GM19240 (cell line): ENCODE measurements around the gene CRHR1.

Experiments
- DNase-seq: peaks from one replicate; pipeline ENCODE4 v3.0.0; 2011; ENCODE audit warnings: low spot score; ENCODE audit not compliant: insufficient read length

The CRHR1 gene

GRCh38 chr17:45820052-45820780, 36.1 kb downstream of the CRHR1 start:
- no peak for DNase-seq

GRCh38 chr17:45821147-45821546, 37.0 kb downstream of the CRHR1 start:
- DNase-seq = no peak

DNA sequence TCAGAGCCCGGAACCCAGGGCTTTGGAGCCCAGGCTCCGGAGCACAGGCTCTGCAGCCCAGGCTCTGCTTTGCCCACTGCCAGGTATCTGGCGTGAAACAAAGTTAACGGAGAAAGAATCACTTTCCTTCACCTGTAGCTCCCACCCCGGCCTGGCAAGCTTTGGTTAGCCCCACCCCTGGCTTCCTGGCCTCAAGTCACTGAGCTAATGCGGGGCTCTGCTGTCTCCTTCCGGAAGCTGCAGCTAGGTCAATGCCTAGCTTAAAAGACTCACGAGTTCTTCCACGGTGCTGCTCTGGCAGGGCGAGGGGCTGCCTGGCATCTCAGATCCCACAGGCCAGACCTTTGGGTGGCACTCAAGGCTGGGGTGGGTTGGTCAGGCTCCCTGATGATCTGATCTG, 39.5 kb downstream of the CRHR1 start:
- no peak for DNase-seq

DNA sequence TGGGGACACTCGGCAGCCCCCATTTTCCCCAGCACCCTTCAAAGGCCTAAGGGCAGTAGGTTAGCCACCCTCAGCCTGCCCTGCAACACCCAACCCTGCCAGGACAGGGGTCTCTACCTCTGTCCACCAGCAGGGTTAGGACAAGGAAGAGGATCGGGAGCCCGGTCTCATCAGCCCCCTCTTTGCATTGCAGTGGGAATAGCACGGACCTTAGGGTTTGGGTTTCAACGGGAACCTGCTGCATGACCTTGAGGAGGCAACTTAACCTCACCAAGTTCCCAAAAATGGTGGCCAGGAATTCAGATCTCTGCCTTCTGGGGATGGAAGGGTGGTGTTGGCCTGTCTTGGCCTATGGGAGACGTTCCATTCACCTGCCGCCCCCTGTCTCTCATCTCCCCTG, 40.4 kb downstream of the CRHR1 start:
- no peak for DNase-seq

GRCh38 chr17:45824901-45825492, 40.9 kb downstream of the CRHR1 start:
- no peak for DNase-seq

GRCh38 chr17:45825792-45826191, 41.7 kb downstream of the CRHR1 start:
- no peak for DNase-seq

DNA sequence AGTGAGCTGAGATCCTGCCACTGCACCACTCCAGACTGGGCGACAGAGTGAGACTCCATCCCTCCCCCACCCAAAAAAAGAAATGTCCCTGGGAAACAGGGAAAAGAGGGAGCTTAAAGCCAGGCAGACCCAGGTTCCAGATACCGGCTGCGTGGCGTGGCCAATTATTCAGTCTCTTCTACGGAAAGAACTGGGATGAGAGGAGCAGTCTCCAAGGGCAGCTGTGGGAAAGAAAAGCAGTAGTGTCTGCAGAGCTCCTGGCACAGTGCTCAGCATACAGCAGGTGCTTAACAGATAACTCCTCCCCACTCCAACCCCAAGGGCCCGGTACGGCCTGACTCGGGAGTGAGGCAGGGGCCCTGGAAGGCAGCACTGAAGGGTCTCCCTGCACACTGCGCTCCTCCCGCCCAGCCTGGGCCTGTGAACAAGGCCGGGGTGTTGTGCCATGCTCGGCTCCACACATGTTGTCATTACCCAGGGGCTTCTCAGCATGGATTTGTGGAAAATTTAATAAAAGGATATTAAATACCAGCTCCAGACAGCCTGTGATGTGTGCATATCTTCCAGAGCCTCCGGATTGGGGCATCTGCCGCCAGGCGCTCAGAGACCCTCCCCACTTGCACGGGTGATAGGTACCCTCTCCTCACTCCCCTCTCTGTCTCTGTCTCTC, 42.9 kb downstream of the CRHR1 start:
- DNase-seq = no peak

GRCh38 chr17:45828171-45828570, 44.1 kb downstream of the CRHR1 start:
- no peak for DNase-seq

GRCh38 chr17:45828582-45829133, 44.5 kb downstream of the CRHR1 start:
- DNase-seq = no peak

DNA sequence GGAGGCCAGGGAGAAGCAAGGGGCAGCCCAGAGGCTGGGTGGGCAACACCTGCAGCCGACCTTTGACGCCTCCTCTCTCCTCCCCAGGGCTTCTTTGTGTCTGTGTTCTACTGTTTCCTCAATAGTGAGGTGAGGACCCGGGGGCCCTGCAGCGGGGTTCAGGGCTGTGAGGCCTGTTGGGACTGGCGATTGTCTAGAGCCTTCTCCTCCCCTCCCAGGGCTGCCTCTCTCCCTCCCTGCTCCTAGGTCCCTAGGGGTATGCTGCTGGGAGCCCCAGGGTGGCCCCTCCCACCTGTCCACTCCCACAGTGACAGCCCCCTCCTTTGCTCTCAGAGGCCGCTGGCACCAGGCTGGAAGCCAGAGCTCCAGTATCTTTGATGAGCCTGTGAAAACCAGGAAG, 49.8 kb downstream of the CRHR1 start:
- no peak for DNase-seq

DNA sequence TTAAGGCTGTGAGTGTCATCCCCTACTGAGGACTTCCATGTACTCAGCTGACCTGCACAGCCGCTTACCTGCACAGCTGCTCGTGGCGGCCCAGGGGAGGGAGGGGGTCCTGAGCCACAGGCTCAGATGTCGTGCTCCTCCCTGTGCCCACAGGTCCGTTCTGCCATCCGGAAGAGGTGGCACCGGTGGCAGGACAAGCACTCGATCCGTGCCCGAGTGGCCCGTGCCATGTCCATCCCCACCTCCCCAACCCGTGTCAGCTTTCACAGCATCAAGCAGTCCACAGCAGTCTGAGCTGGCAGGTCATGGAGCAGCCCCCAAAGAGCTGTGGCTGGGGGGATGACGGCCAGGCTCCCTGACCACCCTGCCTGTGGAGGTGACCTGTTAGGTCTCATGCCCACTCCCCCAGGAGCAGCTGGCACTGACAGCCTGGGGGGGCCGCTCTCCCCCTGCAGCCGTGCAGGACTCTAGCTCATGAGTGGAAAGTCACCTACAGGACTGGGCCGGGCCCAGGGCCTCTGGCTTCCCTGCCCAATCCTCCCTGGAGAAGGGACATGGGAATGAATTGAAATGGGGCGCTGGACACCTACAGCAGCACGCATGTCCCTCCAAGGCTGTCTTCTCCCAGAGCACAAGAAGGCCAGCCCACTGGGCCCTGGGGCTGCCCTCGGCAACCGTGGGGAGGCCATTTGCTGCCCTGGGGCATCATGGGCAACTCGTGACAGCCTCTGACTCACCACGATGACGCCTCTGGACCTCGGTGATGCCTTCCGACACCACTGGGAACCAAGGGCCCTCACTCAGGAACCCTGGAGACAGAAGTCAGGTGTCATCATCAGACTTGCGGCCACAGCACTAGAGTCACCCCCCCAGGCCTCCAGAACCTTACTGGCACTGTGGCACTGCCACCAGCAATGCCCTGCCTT, 50.6 kb downstream of the CRHR1 start:
- DNase-seq = no peak

GRCh38 chr17:45835481-45835880, 51.4 kb downstream of the CRHR1 start:
- no peak for DNase-seq

- DNase-seq = no peak
Measured at GRCh38 chr17:45836047-45837044, 52.2 kb downstream of the CRHR1 start.

DNA sequence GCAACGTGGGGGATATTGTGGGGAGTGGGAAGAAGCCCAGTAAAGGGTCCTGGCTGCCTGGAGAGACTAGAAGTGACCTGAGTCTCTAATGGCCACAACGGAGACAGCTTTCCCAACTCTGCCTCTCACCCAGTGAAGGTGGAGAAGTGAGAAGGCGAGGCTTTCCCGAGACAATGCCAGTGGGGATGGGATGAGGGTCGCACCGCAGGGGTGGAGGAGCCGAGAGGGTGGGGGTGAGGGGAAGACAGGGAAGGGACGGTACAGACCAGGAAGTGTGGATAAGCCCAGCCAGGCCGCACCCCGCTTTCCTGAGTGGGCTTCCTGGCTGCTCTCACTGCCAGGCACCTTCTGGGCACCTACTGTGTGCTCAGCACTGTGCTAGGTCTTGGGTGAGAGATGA, 53.1 kb downstream of the CRHR1 start:
- no peak for DNase-seq

DNA sequence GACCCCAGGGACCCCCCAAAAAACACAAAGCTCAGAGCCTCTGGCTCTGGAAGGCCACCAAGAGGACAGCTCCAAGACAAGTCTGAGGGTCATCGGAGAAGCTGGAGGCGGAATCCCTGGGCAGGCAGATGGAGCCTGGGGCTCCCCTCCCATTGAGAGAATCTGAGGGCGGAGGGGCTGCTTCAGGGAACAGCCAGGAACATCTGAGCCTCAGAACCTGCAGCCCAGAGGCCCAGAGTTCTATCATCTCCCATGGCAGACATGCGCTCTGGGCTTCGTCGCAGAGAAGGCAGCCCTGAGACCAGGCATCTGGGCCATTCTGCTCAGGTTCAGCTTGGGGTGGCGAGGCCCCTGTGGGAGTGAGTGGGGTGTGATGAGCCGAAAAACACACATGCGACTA, 53.5 kb downstream of the CRHR1 start:
- DNase-seq = no peak

DNA sequence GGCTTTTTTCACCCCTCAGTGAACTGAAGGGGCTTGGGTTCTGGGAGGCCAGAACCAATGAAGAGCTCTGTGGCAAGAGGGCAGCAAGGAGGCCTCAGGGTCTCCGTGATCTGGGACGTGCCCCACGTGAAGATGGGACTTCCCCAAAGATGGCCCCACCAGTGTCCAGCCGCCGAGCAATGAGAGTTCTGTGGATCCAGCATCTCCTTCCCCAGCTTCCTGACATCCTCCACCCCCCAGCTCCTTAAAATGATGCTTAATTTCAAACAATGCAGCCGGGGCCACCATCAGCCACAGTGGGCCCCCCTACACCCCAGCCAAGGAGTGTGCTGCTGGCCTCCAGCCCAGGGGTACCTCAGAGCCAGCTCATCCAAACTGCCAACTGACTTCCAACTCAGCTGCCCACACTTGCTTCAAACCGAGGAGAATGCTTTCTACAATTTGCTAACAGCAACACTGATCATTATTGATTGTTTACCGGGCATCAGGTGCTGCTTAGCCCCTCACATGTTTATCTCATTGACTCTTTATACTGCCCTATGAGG, 54.7 kb downstream of the CRHR1 start:
- DNase-seq = no peak

DNA sequence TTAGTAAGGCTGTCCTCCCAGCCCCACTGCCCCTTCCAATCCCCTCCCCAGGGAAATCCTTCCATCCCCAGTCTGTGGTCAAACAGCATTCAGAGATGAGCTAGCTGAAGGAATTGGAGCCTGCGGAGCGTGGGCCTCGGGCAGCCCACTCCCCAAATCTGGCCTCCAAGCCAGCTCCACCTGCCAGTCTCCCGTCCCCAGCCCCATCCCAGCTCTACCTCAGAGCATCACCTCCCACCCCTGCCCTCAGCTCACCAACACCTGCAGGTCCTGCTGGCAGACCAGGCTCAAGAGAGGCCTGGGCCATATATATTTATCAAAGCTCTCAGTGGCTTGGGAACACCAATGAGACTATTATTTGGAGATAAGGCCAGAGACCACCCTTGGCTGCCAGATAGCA, 55.3 kb downstream of the CRHR1 start:
- DNase-seq = no peak

- DNase-seq = no peak
Measured at GRCh38 chr17:45841186-45841585, 57.1 kb downstream of the CRHR1 start.

- no peak for DNase-seq
Measured at GRCh38 chr17:45841883-45842525, 57.9 kb downstream of the CRHR1 start.
